HepG2 (cell line): ENCODE results near the gene HSD17B11. TPM values are rescaled to one million over a fixed set of nuclear protein-coding genes. Genes with fewer than 3 reads are reported as not detected.

Experiments
- ARHGAP35 ChIP-seq: sonication (generic); formaldehyde crosslinking; IDR thresholded peaks from 2 replicates; pipeline ENCODE4 v1.9.0; 2022; ENCODE audit warnings: mild to moderate bottlenecking, inconsistent platforms, moderate library complexity, missing genetic modification reagents, borderline replicate concordance
- CBX5 ChIP-seq: sonication (generic); formaldehyde crosslinking; IDR thresholded peaks from 2 replicates; pipeline ENCODE4 v1.4.0; 2020; ENCODE audit warnings: missing genetic modification reagents, borderline replicate concordance
- CENPT ChIP-seq: sonication (generic); formaldehyde crosslinking; IDR thresholded peaks from 2 replicates; pipeline ENCODE4 v1.8.0; 2022; ENCODE audit warnings: low read depth, mild to moderate bottlenecking, moderate library complexity, missing genetic modification reagents
- CHCHD3 ChIP-seq: sonication (generic); formaldehyde crosslinking; IDR thresholded peaks from 2 replicates; pipeline ENCODE4 v1.8.0; 2022; ENCODE audit warnings: mild to moderate bottlenecking, missing genetic modification reagents, moderate library complexity
- GATAD2A ChIP-seq: IDR thresholded peaks from 2 replicates; pipeline ENCODE4 v1.6.1; 2016
- GZF1 ChIP-seq: sonication (generic); formaldehyde crosslinking; IDR thresholded peaks from 2 replicates; pipeline ENCODE4 v1.5.1; 2020; ENCODE audit warnings: mild to moderate bottlenecking, missing genetic modification reagents
- HOXA7 ChIP-seq: sonication (generic); formaldehyde crosslinking; IDR thresholded peaks from 2 replicates; pipeline ENCODE4 v1.8.1; 2022; ENCODE audit warnings: mild to moderate bottlenecking, missing genetic modification reagents, moderate library complexity
- PHF5A ChIP-seq: IDR thresholded peaks from one replicate; pipeline ENCODE4 v1.6.1; 2018; ENCODE audit warnings: low read depth, missing genetic modification reagents; ENCODE audit not compliant: unreplicated experiment
- RBAK ChIP-seq: sonication (generic); formaldehyde crosslinking; IDR thresholded peaks from 2 replicates; pipeline ENCODE4 v1.5.1; 2020; ENCODE audit warnings: mild to moderate bottlenecking, missing genetic modification reagents
- RFX5 ChIP-seq: IDR thresholded peaks from 2 replicates; pipeline ENCODE4 v1.6.1; 2011; ENCODE audit warnings: low read depth, low read length, improper control_type of control experiment
- RNF219 ChIP-seq: sonication (generic); formaldehyde crosslinking; IDR thresholded peaks from 2 replicates; pipeline ENCODE4 v1.5.0; 2020; ENCODE audit warnings: mild to moderate bottlenecking, missing genetic modification reagents
- SKI ChIP-seq: fragments of 450-650 bp; IDR thresholded peaks from one replicate; pipeline ENCODE4 v1.6.1; 2018; ENCODE audit warnings: mild to moderate bottlenecking; ENCODE audit not compliant: partially characterized antibody
- SMAD1 ChIP-seq: sonication (generic); formaldehyde crosslinking; IDR thresholded peaks from 2 replicates; pipeline ENCODE4 v1.4.0; 2020; ENCODE audit warnings: missing genetic modification reagents, low read depth, mild to moderate bottlenecking, borderline replicate concordance
- SP2 ChIP-seq: sonication (generic); formaldehyde crosslinking; IDR thresholded peaks from 2 replicates; pipeline ENCODE4 v1.5.1; 2020; ENCODE audit warnings: mild to moderate bottlenecking, missing genetic modification reagents
- U2AF1 ChIP-seq: fragments of 200-400 bp; formaldehyde crosslinking; optimal IDR thresholded peaks from 2 replicates; pipeline ENCODE3; 2017; ENCODE audit warnings: mild to moderate bottlenecking, low read depth, low read length
- ZFP62 ChIP-seq: sonication (generic); formaldehyde crosslinking; IDR thresholded peaks from 2 replicates; pipeline ENCODE4 v1.4.0; 2020; ENCODE audit warnings: missing genetic modification reagents
- ZNF30 ChIP-seq: sonication (generic); formaldehyde crosslinking; IDR thresholded peaks from 2 replicates; pipeline ENCODE4 v1.5.0; 2020; ENCODE audit warnings: mild to moderate bottlenecking, missing genetic modification reagents
- ZNF468 ChIP-seq: sonication (generic); formaldehyde crosslinking; IDR thresholded peaks from 2 replicates; pipeline ENCODE4 v1.8.0; 2022; ENCODE audit warnings: mild to moderate bottlenecking, moderate library complexity, missing genetic modification reagents
- ZNF879 ChIP-seq: sonication (generic); formaldehyde crosslinking; IDR thresholded peaks from 2 replicates; pipeline ENCODE4 v1.8.1; 2023; ENCODE audit warnings: missing genetic modification reagents
- polyA plus RNA-seq, 8 experiments: library from polyadenylated mRNA; depleted of rRNA in 3 of 8; stranded (reverse) in 7 of 8; unstranded in 1 of 8; fragments of >200 nt; fragmentation: Illumina TruSeq in 4 of 8; extraction: Trizol in 4 of 8; gene quantifications; 2 replicates each; pipeline versions ENCODE4 v1.2.1 to v1.2.3, GENCODE V29; 2011 to 2016; ENCODE audit warnings: low read depth in 4 of 8, missing spikeins in 1 of 8, mixed read lengths in 1 of 8; ENCODE audit not compliant: insufficient read depth in 1 of 8
- total RNA-seq, 5 experiments: library from RNA; depleted of rRNA; stranded (reverse); fragments of >200 nt; fragmentation: Illumina TruSeq; extraction: Trizol; gene quantifications; 2 replicates each; pipeline ENCODE4 v1.2.3, GENCODE V29; 2016; ENCODE audit warnings: low read depth in 1 of 5
- TF ChIP-seq, protein P1 (sequence below): IDR thresholded peaks from 2 replicates; pipeline ENCODE4 v1.6.1; 2016; ENCODE audit warnings: low read depth, borderline replicate concordance
- TF ChIP-seq, protein P2 (sequence below): sonication (generic); formaldehyde crosslinking; IDR thresholded peaks from 2 replicates; pipeline ENCODE4 v1.4.0; 2020; ENCODE audit warnings: missing genetic modification reagents
- TF ChIP-seq, protein P3 (sequence below): sonication (generic); formaldehyde crosslinking; IDR thresholded peaks from 2 replicates; pipeline ENCODE4 v1.4.0; 2020; ENCODE audit warnings: missing genetic modification reagents

The HSD17B11 gene
- total and polyA plus RNA-seq, 2 of the 13 experiments (the other 11 are each of a cell fraction or from before 2014, with no cell fraction given), result 121 to 158 TPM

GRCh38 chr4:87390891-87391575 lies at the start of gene HSD17B11 (continued):
- TF ChIP-seq, protein P1, sequence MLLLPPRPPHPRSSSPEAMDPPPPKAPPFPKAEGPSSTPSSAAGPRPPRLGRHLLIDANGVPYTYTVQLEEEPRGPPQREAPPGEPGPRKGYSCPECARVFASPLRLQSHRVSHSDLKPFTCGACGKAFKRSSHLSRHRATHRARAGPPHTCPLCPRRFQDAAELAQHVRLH, result peak; percentile 96; the same call in 1 of the 2 replicates
- TF ChIP-seq GZF1 (peak; percentile 83), SMAD1 (CRISPR knock-in tag) (no peak), CENPT (CRISPR knock-in tag) (no peak), ARHGAP35 (CRISPR knock-in tag) (0 out of 2 replicates have a peak, but pooled peaks have one; percentile 39), ZNF879 (no peak), RBAK (no peak; the same call in 1 of the 2 replicates), ZNF30 (CRISPR knock-in tag) (0 out of 2 replicates have a peak, but pooled peaks have one; percentile 52), RFX5 (no peak), HOXA7 (CRISPR knock-in tag) (no peak), SKI (peak; percentile 57), CBX5 (peak; percentile 81; the same call in 1 of the 2 replicates), SP2 (CRISPR knock-in tag) (no peak), GATAD2A (CRISPR knock-in tag) (peak; percentile 95), ZFP62 (CRISPR knock-in tag) (no peak), U2AF1 (no peak), CHCHD3 (CRISPR knock-in tag) (no peak), ZNF468 (CRISPR knock-in tag) (no peak), PHF5A (CRISPR knock-in tag) (no peak), RNF219 (CRISPR knock-in tag) (no peak)
- TF ChIP-seq, protein P2, sequence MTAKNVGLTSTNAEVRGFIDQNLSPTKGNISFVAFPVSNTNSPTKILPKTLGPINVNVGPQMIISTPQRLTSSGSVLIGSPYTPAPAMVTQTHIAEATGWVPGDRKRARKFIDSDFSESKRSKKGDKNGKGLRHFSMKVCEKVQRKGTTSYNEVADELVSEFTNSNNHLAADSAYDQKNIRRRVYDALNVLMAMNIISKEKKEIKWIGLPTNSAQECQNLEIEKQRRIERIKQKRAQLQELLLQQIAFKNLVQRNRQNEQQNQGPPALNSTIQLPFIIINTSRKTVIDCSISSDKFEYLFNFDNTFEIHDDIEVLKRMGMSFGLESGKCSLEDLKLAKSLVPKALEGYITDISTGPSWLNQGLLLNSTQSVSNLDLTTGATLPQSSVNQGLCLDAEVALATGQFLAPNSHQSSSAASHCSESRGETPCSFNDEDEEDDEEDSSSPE, result peak; percentile 59; the same call in 1 of the 2 replicates
- TF ChIP-seq, protein P3, sequence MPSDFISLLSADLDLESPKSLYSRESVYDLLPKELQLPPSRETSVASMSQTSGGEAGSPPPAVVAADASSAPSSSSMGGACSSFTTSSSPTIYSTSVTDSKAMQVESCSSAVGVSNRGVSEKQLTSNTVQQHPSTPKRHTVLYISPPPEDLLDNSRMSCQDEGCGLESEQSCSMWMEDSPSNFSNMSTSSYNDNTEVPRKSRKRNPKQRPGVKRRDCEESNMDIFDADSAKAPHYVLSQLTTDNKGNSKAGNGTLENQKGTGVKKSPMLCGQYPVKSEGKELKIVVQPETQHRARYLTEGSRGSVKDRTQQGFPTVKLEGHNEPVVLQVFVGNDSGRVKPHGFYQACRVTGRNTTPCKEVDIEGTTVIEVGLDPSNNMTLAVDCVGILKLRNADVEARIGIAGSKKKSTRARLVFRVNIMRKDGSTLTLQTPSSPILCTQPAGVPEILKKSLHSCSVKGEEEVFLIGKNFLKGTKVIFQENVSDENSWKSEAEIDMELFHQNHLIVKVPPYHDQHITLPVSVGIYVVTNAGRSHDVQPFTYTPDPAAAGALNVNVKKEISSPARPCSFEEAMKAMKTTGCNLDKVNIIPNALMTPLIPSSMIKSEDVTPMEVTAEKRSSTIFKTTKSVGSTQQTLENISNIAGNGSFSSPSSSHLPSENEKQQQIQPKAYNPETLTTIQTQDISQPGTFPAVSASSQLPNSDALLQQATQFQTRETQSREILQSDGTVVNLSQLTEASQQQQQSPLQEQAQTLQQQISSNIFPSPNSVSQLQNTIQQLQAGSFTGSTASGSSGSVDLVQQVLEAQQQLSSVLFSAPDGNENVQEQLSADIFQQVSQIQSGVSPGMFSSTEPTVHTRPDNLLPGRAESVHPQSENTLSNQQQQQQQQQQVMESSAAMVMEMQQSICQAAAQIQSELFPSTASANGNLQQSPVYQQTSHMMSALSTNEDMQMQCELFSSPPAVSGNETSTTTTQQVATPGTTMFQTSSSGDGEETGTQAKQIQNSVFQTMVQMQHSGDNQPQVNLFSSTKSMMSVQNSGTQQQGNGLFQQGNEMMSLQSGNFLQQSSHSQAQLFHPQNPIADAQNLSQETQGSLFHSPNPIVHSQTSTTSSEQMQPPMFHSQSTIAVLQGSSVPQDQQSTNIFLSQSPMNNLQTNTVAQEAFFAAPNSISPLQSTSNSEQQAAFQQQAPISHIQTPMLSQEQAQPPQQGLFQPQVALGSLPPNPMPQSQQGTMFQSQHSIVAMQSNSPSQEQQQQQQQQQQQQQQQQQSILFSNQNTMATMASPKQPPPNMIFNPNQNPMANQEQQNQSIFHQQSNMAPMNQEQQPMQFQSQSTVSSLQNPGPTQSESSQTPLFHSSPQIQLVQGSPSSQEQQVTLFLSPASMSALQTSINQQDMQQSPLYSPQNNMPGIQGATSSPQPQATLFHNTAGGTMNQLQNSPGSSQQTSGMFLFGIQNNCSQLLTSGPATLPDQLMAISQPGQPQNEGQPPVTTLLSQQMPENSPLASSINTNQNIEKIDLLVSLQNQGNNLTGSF (CRISPR knock-in tag), result no peak
